ENCODE results near the gene IL12RB2.

GRCh38 chr1:67322442-67322841 is 14.8 kb downstream of the IL12RB2 start:
- no peak for TF ChIP-seq EZH2 (IDR thresholded peaks at IDR 0.05; ENCODE audit: insufficient read depth, poor library complexity, severe bottlenecking)
- no peak for TF ChIP-seq EZH2phosphoT487 (IDR thresholded peaks at IDR 0.05; ENCODE audit: insufficient read depth, low read depth)
